ENCODE results near the gene GCH1.

GCH1 gene

DNA sequence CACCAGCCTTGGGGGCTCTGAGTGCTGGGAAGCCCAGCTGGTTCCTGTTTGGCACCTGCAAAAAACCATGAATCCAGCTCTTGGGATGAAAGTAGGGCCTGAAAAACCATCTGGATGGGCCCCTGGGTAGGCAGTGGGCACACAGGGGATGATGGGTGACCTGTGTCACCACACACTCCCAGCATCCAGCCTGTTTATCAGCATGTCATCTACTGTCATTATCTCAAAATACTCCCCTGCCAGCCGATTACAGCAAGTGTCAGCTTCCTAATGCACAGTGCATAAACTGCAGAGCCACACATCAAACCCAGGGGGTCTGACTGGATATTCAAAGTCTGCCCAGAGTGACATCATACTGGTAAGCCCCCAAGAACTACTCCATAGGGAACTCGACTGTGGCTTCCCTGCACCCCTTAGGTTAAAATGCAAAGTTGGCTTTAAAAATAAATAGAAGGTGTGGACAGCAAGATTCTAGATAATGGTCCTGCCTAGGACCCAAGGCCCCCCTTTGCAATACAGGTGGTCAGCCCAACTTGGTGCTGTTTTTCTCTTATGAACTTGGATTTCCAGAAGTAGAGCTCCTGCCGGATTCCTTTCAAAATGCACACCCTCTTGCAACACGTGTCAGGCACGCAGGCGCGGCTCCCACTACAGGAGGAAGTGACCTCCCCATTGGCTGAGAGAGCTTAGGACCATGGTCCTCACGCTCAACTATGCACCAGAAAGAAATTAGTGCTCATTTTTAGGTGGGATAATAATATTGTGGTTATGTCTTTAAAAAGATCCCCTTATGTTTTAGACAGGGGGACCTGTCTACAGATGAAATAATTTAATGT is 94.1 kb downstream of the GCH1 start:
- Histone ChIP-seq H2AFZ (ENCODE audit: low read length) (no peak overlapping the region), H3K4me1 (ENCODE audit: insufficient read depth, low read length, severe bottlenecking) (peaks cover 3% of the 10 kb centered on the region)

DNA sequence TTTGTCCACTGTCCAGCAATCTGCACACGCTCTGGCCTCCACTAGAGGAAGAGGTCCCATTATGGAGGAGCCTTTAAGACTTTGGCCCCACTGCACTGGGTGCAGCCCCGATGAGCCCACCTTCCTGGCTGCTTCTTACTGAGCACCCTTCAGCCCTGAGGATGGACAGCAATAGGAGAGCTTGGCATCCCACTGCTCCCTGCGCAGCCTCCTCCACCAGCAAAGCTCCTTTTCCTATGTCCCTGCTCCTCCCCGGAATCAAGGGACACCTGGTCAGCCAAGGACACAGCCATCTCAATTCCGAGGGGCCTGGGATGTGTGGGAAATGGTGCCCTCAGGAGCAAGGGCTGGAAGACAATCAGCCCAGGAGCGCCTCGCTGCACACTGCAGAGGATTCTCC is 94.7 kb downstream of the GCH1 start:
- Histone ChIP-seq H3K4me2 (ENCODE audit: low read length) (no peak overlapping the region), H3K9ac (ENCODE audit: low read length) (no peak overlapping the region), H2AFZ (ENCODE audit: low read length) (no peak overlapping the region), H3K79me2 (ENCODE audit: insufficient read depth, low read length) (no peaks in the 10 kb centered on the region), H3K9me2 (ENCODE audit: low read depth, low read length) (no peaks in the 10 kb centered on the region), H3F3A (ENCODE audit: insufficient read depth, low read length) (no peaks in the 10 kb centered on the region), H3K4me1 (ENCODE audit: insufficient read depth, low read length, severe bottlenecking) (peaks cover 3% of the 10 kb centered on the region), H3K4me3 (ENCODE audit: low read depth, low read length, poor library complexity, severe bottlenecking) (no peak overlapping the region), H3K9me3 (ENCODE audit: low read length) (no peaks in the 10 kb centered on the region), H4K20me1 (ENCODE audit: insufficient read depth, low read length) (no peaks in the 10 kb centered on the region), H3K36me3 (ENCODE audit: insufficient read depth, low read length) (no peaks in the 10 kb centered on the region), H3K27me3 (ENCODE audit: insufficient read depth, low read length) (no peaks in the 10 kb centered on the region), H3K27ac (ENCODE audit: low read depth, low read length, poor library complexity, severe bottlenecking) (no peak overlapping the region)
- no peak for TF ChIP-seq EZH2 (IDR thresholded peaks at IDR 0.05; ENCODE audit: borderline replicate concordance, low read length)
- TF ChIP-seq, protein P1, sequence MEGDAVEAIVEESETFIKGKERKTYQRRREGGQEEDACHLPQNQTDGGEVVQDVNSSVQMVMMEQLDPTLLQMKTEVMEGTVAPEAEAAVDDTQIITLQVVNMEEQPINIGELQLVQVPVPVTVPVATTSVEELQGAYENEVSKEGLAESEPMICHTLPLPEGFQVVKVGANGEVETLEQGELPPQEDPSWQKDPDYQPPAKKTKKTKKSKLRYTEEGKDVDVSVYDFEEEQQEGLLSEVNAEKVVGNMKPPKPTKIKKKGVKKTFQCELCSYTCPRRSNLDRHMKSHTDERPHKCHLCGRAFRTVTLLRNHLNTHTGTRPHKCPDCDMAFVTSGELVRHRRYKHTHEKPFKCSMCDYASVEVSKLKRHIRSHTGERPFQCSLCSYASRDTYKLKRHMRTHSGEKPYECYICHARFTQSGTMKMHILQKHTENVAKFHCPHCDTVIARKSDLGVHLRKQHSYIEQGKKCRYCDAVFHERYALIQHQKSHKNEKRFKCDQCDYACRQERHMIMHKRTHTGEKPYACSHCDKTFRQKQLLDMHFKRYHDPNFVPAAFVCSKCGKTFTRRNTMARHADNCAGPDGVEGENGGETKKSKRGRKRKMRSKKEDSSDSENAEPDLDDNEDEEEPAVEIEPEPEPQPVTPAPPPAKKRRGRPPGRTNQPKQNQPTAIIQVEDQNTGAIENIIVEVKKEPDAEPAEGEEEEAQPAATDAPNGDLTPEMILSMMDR (IDR thresholded peaks at IDR 0.05; ENCODE audit: low read length) = no peak

More for the DNA sequence above, 94.1 kb downstream of the GCH1 start:
- Histone ChIP-seq H4K20me1 (ENCODE audit: insufficient read depth, low read length) (no peaks in the 10 kb centered on the region), H3K9me3 (ENCODE audit: low read length) (no peaks in the 10 kb centered on the region), H3F3A (ENCODE audit: insufficient read depth, low read length) (no peaks in the 10 kb centered on the region), H3K9ac (ENCODE audit: low read length) (no peak overlapping the region), H3K9me2 (ENCODE audit: low read depth, low read length) (no peaks in the 10 kb centered on the region), H3K79me2 (ENCODE audit: insufficient read depth, low read length) (no peaks in the 10 kb centered on the region), H3K27me3 (ENCODE audit: insufficient read depth, low read length) (no peaks in the 10 kb centered on the region), H3K36me3 (ENCODE audit: insufficient read depth, low read length) (no peaks in the 10 kb centered on the region), H3K27ac (ENCODE audit: low read depth, low read length, poor library complexity, severe bottlenecking) (no peak overlapping the region), H3K4me2 (ENCODE audit: low read length) (no peak overlapping the region), H3K4me3 (ENCODE audit: low read depth, low read length, poor library complexity, severe bottlenecking) (no peak overlapping the region)
- TF ChIP-seq, protein P1 (IDR thresholded peaks at IDR 0.05; ENCODE audit: low read length) = no peak
- TF ChIP-seq EZH2 (IDR thresholded peaks at IDR 0.05; ENCODE audit: borderline replicate concordance, low read length) = no peak

DNA sequence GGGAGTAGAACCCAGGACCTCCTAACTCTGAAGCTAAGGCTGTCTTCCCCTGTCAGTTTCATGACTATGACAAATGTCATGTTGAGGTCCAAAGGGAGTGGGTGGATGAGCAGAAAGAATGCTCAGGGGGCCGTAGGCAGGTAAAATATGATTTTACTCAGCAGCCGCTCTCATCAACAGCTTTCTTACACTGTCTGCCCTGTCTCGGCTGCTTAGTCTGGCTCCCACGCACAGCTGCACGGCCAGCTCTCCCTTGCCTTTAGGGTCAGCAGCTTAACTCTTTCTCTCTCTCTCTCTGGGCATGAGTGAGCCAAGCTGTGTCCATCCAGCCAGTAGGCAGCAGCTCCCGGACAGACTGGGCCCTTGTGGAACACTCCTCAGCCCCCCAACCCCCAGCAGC is 95.2 kb downstream of the GCH1 start:
- no peaks in the 10 kb centered on the region for H3F3A ChIP-seq (ENCODE audit: insufficient read depth, low read length)
- H3K4me2 ChIP-seq (ENCODE audit: low read length) = no peak overlapping the region
- H3K4me1 ChIP-seq (ENCODE audit: insufficient read depth, low read length, severe bottlenecking) = peaks cover 3% of the 10 kb centered on the region
- H3K9me2 ChIP-seq (ENCODE audit: low read depth, low read length) = no peaks in the 10 kb centered on the region
- H3K9ac ChIP-seq (ENCODE audit: low read length) = no peak overlapping the region
- H3K27ac ChIP-seq (ENCODE audit: low read depth, low read length, poor library complexity, severe bottlenecking) = no peak overlapping the region
- no peaks in the 10 kb centered on the region for H3K36me3 ChIP-seq (ENCODE audit: insufficient read depth, low read length)
- H4K20me1 ChIP-seq (ENCODE audit: insufficient read depth, low read length) = no peaks in the 10 kb centered on the region
- no peaks in the 10 kb centered on the region for H3K9me3 ChIP-seq (ENCODE audit: low read length)
- no peak for TF ChIP-seq EZH2 (IDR thresholded peaks at IDR 0.05; ENCODE audit: borderline replicate concordance, low read length)
- TF ChIP-seq, protein P1 (IDR thresholded peaks at IDR 0.05; ENCODE audit: low read length) = no peak
- H2AFZ ChIP-seq (ENCODE audit: low read length) = no peak overlapping the region
- H3K4me3 ChIP-seq (ENCODE audit: low read depth, low read length, poor library complexity, severe bottlenecking) = no peak overlapping the region
- H3K79me2 ChIP-seq (ENCODE audit: insufficient read depth, low read length) = no peaks in the 10 kb centered on the region
- no peaks in the 10 kb centered on the region for H3K27me3 ChIP-seq (ENCODE audit: insufficient read depth, low read length)
